ENCODE results near the gene UBE4A.

Gene UBE4A

GRCh38 chr11:118359295-118359958, at the start of gene UBE4A:
UBE4A (plus strand) TSS chr11:118359600; CDS start chr11:118365081, 5,481 bp downstream.
- DNase-seq (ENCODE audit: low read depth, low spot score) = peak; percentile 75

- DNase-seq (ENCODE audit: low read depth, low spot score) = no peak
Measured at GRCh38 chr11:118310271-118310670, 49.1 kb upstream of the UBE4A start.

GRCh38 chr11:118310781-118311485, 48.5 kb upstream of the UBE4A start:
- no peak for DNase-seq (ENCODE audit: low read depth, low spot score)

GRCh38 chr11:118311518-118311917, 47.9 kb upstream of the UBE4A start:
- no peak for DNase-seq (ENCODE audit: low read depth, low spot score)

GRCh38 chr11:118312328-118312727, 47.1 kb upstream of the UBE4A start:
- DNase-seq (ENCODE audit: low read depth, low spot score) = no peak

- DNase-seq (ENCODE audit: low read depth, low spot score) = no peak
Measured at GRCh38 chr11:118313242-118313641, 46.2 kb upstream of the UBE4A start.

- DNase-seq (ENCODE audit: low read depth, low spot score) = no peak
Measured at GRCh38 chr11:118314988-118315411, 44.4 kb upstream of the UBE4A start.

- no peak for DNase-seq (ENCODE audit: low read depth, low spot score)
Measured at GRCh38 chr11:118318124-118318523, 41.3 kb upstream of the UBE4A start.

- DNase-seq (ENCODE audit: low read depth, low spot score) = no peak
Measured at GRCh38 chr11:118318581-118319336, 40.6 kb upstream of the UBE4A start.

GRCh38 chr11:118319337-118319707, 40.1 kb upstream of the UBE4A start:
- DNase-seq (ENCODE audit: low read depth, low spot score) = no peak

GRCh38 chr11:118320515-118320914, 38.9 kb upstream of the UBE4A start:
- no peak for DNase-seq (ENCODE audit: low read depth, low spot score)

GRCh38 chr11:118321386-118322082, 37.9 kb upstream of the UBE4A start:
- no peak for DNase-seq (ENCODE audit: low read depth, low spot score)

- DNase-seq (ENCODE audit: low read depth, low spot score) = no peak
Measured at GRCh38 chr11:118322721-118323120, 36.7 kb upstream of the UBE4A start.

GRCh38 chr11:118325283-118325682, 34.1 kb upstream of the UBE4A start:
- no peak for DNase-seq (ENCODE audit: low read depth, low spot score)

GRCh38 chr11:118328745-118329144, 30.7 kb upstream of the UBE4A start:
- no peak for DNase-seq (ENCODE audit: low read depth, low spot score)

GRCh38 chr11:118334745-118335144, 24.7 kb upstream of the UBE4A start:
- no peak for DNase-seq (ENCODE audit: low read depth, low spot score)

- no peak for DNase-seq (ENCODE audit: low read depth, low spot score)
Measured at GRCh38 chr11:118338637-118339061, 20.8 kb upstream of the UBE4A start.

- DNase-seq (ENCODE audit: low read depth, low spot score) = no peak
Measured at GRCh38 chr11:118339281-118339961, 20.0 kb upstream of the UBE4A start.

- DNase-seq (ENCODE audit: low read depth, low spot score) = no peak
Measured at GRCh38 chr11:118340449-118340848, 19.0 kb upstream of the UBE4A start.

GRCh38 chr11:118341261-118341660, 18.1 kb upstream of the UBE4A start:
- no peak for DNase-seq (ENCODE audit: low read depth, low spot score)

GRCh38 chr11:118341815-118342489, 17.4 kb upstream of the UBE4A start:
- DNase-seq (ENCODE audit: low read depth, low spot score) = no peak
